SHP77 treated with DMSO at 0.1 percent for 48 hours (cell line): ENCODE measurements around the gene KRTAP10-2.
"Not testable (repeated sequence)": the region's sequence is repeated elsewhere in the genome, so short reads cannot be mapped to it uniquely, and the experiment has no call there.

ENCODE experiments used
- DNase-seq: peaks from one replicate; lab custom pipeline; 2025; lab: John Stamatoyannopoulos, UW

KRTAP10-2 gene

GRCh38 chr21:44583089-44583799 lies 31.9 kb upstream of the KRTAP10-2 start:
- DNase-seq: no peak

- DNase-seq: peak; percentile 67
Measured at GRCh38 chr21:44582055-44582454, 30.8 kb upstream of the KRTAP10-2 start.

- no peak for DNase-seq
Measured at GRCh38 chr21:44581158-44581557, 29.9 kb upstream of the KRTAP10-2 start.

GRCh38 chr21:44580231-44580821 lies 29.0 kb upstream of the KRTAP10-2 start, which contains the start of gene KRTAP10-5:
TSS of gene KRTAP10-5 (minus strand) at chr21:44580604. CDS start at chr21:44580578, 26 bp downstream.
- DNase-seq: not testable (repeated sequence)

- no peak for DNase-seq
Measured at GRCh38 chr21:44579833-44580144, 28.5 kb upstream of the KRTAP10-2 start.

- DNase-seq: no peak
Measured at GRCh38 chr21:44579056-44579832, 27.9 kb upstream of the KRTAP10-2 start.

- no peak for DNase-seq
Measured at GRCh38 chr21:44578371-44579055, 27.2 kb upstream of the KRTAP10-2 start.

- no peak for DNase-seq
Measured at GRCh38 chr21:44576025-44576420, 24.7 kb upstream of the KRTAP10-2 start.

GRCh38 chr21:44575307-44576024 lies 24.2 kb upstream of the KRTAP10-2 start:
- no peak for DNase-seq

GRCh38 chr21:44574457-44575306 lies 23.4 kb upstream of the KRTAP10-2 start:
- no peak for DNase-seq

- not testable (repeated sequence) for DNase-seq
Measured at GRCh38 chr21:44573630-44574456, 22.5 kb upstream of the KRTAP10-2 start, which contains the start of gene KRTAP10-4. TSS of gene KRTAP10-4 (plus strand) at chr21:44573729. CDS start at chr21:44573759, 30 bp downstream.

GRCh38 chr21:44572959-44573583 lies 21.8 kb upstream of the KRTAP10-2 start:
- DNase-seq: no peak

GRCh38 chr21:44571844-44572782 lies 20.8 kb upstream of the KRTAP10-2 start:
- DNase-seq: no peak

GRCh38 chr21:44571296-44571695 lies 20.0 kb upstream of the KRTAP10-2 start:
- DNase-seq: no peak

- DNase-seq: no peak
Measured at GRCh38 chr21:44569861-44570517, 18.7 kb upstream of the KRTAP10-2 start.

- peak; percentile 96 for DNase-seq
Measured at GRCh38 chr21:44568667-44569556, 17.6 kb upstream of the KRTAP10-2 start.

GRCh38 chr21:44568261-44568660 lies 17.0 kb upstream of the KRTAP10-2 start:
- DNase-seq: no peak
